Gastroesophageal sphincter (tissue), 4 donors: Measurements from ENCODE around the gene OR10H1. TPM values are rescaled to one million over a fixed set of nuclear protein-coding genes. Genes with fewer than 3 reads are reported as not detected.
"Not testable (repeated sequence)": the region's sequence is repeated elsewhere in the genome, so short reads cannot be mapped to it uniquely, and the experiment has no call there.

ENCODE experiments used
- ATAC-seq: fragments of 150-250 bp; one replicate; pipeline ENCODE4 v1.9.1; 2016; ENCODE audit warnings: mild to moderate bottlenecking, moderate library complexity
- H3K27ac ChIP-seq, 4 donors: fragments of 200-600 bp; sonication (generic) in 3 of 4; 1 replicate in 3 of 4; 2 replicates in 1 of 4; pipeline ENCODE4 v1.5.1; 2016 to 2019
- H3K27me3 ChIP-seq: fragments of 200-600 bp; sonication (generic); one replicate; pipeline ENCODE4 v1.5.1; 2019
- H3K36me3 ChIP-seq, 2 donors: fragments of 200-600 bp; sonication (generic); one replicate each; pipeline ENCODE4 v1.5.1; 2019; ENCODE audit warnings: control low read depth in 1 of 2
- H3K4me1 ChIP-seq, 3 donors: fragments of 200-600 bp; sonication (generic); 1 replicate in 2 of 3; 2 replicates in 1 of 3; pipeline ENCODE4 v1.5.1; 2016 to 2019; ENCODE audit warnings: control low read depth in 2 of 3
- H3K4me3 ChIP-seq, 2 donors: fragments of 200-600 bp; sonication (generic); one replicate each; pipeline ENCODE4 v1.5.1; 2019; ENCODE audit warnings: mild to moderate bottlenecking in 1 of 2, moderate library complexity in 1 of 2
- H3K9me3 ChIP-seq, 3 donors: fragments of 200-600 bp; sonication (generic); one replicate each; pipeline ENCODE4 v1.5.1; 2017 to 2019; ENCODE audit warnings: control low read depth in 2 of 3
- CTCF ChIP-seq, 4 experiments: fragments of 200-600 bp in 2 of 4; fragments of 450-650 bp in 2 of 4; sonication (generic) in 1 of 4; IDR thresholded peaks; one replicate each; pipeline ENCODE4 v1.5.1; 2017 to 2019; ENCODE audit warnings: antibody characterized with exemption in 4 of 4, mild to moderate bottlenecking in 2 of 4, moderate library complexity in 2 of 4
- EP300 ChIP-seq: sonication (generic); formaldehyde crosslinking; IDR thresholded peaks from one replicate; pipeline ENCODE4 v1.6.1; 2017; ENCODE audit warnings: antibody characterized with exemption, mild to moderate bottlenecking
- POLR2A ChIP-seq, 2 donors: fragments of 450-650 bp; IDR thresholded peaks; one replicate each; pipeline ENCODE4 v1.6.1; 2017; ENCODE audit warnings: antibody characterized with exemption in 2 of 2, mild to moderate bottlenecking in 2 of 2, moderate library complexity in 1 of 2
- POLR2AphosphoS5 ChIP-seq: sonication (generic); formaldehyde crosslinking; IDR thresholded peaks from one replicate; pipeline ENCODE4 v1.6.1; 2017; ENCODE audit warnings: antibody characterized with exemption
- WGBS, 2 donors: methylation state at CpG; one replicate each; pipeline ENCODE4 v1.1.5; 2018; ENCODE audit warnings: low coverage in 1 of 2; 5-methylcytosine and 5-hydroxymethylcytosine counted together
- total RNA-seq, 4 donors: library from RNA; depleted of rRNA; stranded (reverse); fragments of >200 nt; gene quantifications; one replicate each; pipeline ENCODE4 v1.1.0, GENCODE V29; 2016

OR10H1 gene
- total RNA-seq, 4 donors from 2014 or later, result not detected

GRCh38 chr19:15776264-15776663 lies 39.2 kb downstream of the OR10H1 start:
- TF ChIP-seq EP300, result no peak
- no peak for TF ChIP-seq POLR2A (IDR thresholded peaks at IDR 0.05)
- no peak for TF ChIP-seq POLR2AphosphoS5
- TF ChIP-seq CTCF (IDR thresholded peaks at IDR 0.05), result no peak
- no peaks in the 10 kb centered on the region for H3K27me3 ChIP-seq
- no peak for ATAC-seq
- H3K4me3 ChIP-seq, result no peak overlapping the region
- no peaks in the 10 kb centered on the region for H3K36me3 ChIP-seq
- no peaks in the 10 kb centered on the region for H3K9me3 ChIP-seq
- peaks cover 6 to 28% (median 16%) of the 10 kb centered on the region in 3 donors for H3K4me1 ChIP-seq
- WGBS, 2 donors, result 92 to 94% methylated on average over 4 of the region's 4 CpGs
- no peak overlapping the region for H3K27ac ChIP-seq

GRCh38 chr19:15775249-15775648 lies 40.2 kb downstream of the OR10H1 start:
- Histone ChIP-seq H3K36me3 (peaks cover 0 to 8% of the 10 kb centered on the region in 2 donors), H3K4me3 (no peak overlapping the region), H3K4me1 (peaks cover 2 to 18% (median 8%) of the 10 kb centered on the region in 3 donors), H3K27ac (no peak overlapping the region), H3K9me3 (no peaks in the 10 kb centered on the region), H3K27me3 (no peaks in the 10 kb centered on the region)
- TF ChIP-seq EP300 (no peak), POLR2AphosphoS5 (no peak), CTCF (IDR thresholded peaks at IDR 0.05) (no peak), POLR2A (IDR thresholded peaks at IDR 0.05) (no peak)
- 45 to 69% methylated on average over 1 to 2 of the region's 2 CpGs for WGBS, 2 donors
- ATAC-seq, result no peak

- H3K4me3 ChIP-seq, H3K4me1 ChIP-seq, H3K27me3 ChIP-seq, H3K9me3 ChIP-seq, ATAC-seq, H3K27ac ChIP-seq: not testable (repeated sequence)
- peaks cover 0 to 18% of the 10 kb centered on the region in 2 donors for H3K36me3 ChIP-seq
- WGBS, 2 donors, result 14 to 20% methylated on average over 1 of the region's 3 CpGs
Measured at GRCh38 chr19:15774159-15774558, 41.3 kb downstream of the OR10H1 start.

GRCh38 chr19:15769586-15769985 lies 45.9 kb downstream of the OR10H1 start:
- H3K4me1 ChIP-seq, result no peaks in the 10 kb centered on the region
- peaks cover 3% of the 10 kb centered on the region for H3K27me3 ChIP-seq
- peaks cover 0 to 25% of the 10 kb centered on the region in 2 donors for H3K36me3 ChIP-seq
- no peak overlapping the region for H3K27ac ChIP-seq
- H3K9me3 ChIP-seq, result peaks cover 0 to 8% (median 0%) of the 10 kb centered on the region in 3 donors
- H3K4me3 ChIP-seq, result no peak overlapping the region
- no peak for TF ChIP-seq CTCF (IDR thresholded peaks at IDR 0.05)
- TF ChIP-seq POLR2A (IDR thresholded peaks at IDR 0.05), result no peak
- TF ChIP-seq EP300, result no peak
- no peak for TF ChIP-seq POLR2AphosphoS5
- no peak for ATAC-seq
- 80% methylated on average over 2 of the region's 6 CpGs; no CpG with 5 or more reads in 1 of the 2 donors for WGBS, 2 donors

GRCh38 chr19:15759962-15760565 lies 55.4 kb downstream of the OR10H1 start:
- no peak overlapping the region for H3K4me3 ChIP-seq
- peaks cover 0 to 8% (median 0%) of the 10 kb centered on the region in 3 donors for H3K9me3 ChIP-seq
- 10% methylated on average over 3 of the region's 28 CpGs; no CpG with 5 or more reads in 1 of the 2 donors for WGBS, 2 donors
- TF ChIP-seq CTCF (IDR thresholded peaks at IDR 0.05) (peak in 1 of 4 experiments; percentile 15), POLR2A (IDR thresholded peaks at IDR 0.05) (no peak), POLR2AphosphoS5 (no peak), EP300 (no peak)
- H3K27ac ChIP-seq, result no peak overlapping the region
- peaks cover 47% of the 10 kb centered on the region for H3K27me3 ChIP-seq
- no peak for ATAC-seq
- no peaks in the 10 kb centered on the region for H3K36me3 ChIP-seq
- H3K4me1 ChIP-seq, result no peaks in the 10 kb centered on the region
